ENCODE results near the gene KCNJ3. TPM values are rescaled to one million over a fixed set of nuclear protein-coding genes. Genes with fewer than 3 reads are reported as not detected.

KCNJ3 gene
- total and polyA plus RNA-seq, 4 donors, result 0.01 to 0.31 (median 0.05) TPM

- Histone ChIP-seq H3K36me3 (ENCODE audit: control insufficient read depth in 4 of 4, insufficient read depth in 4 of 4, low read length in 4 of 4) (no peaks in the 10 kb centered on the region), H3K4me3 (no peak overlapping the region), H3K9me3 (ENCODE audit: control insufficient read depth in 4 of 4, insufficient read depth in 3 of 4, low read length in 3 of 4) (no peaks in the 10 kb centered on the region), H3K4me1 (ENCODE audit: control insufficient read depth in 5 of 5, insufficient read depth in 5 of 5, low read length in 5 of 5) (no peaks in the 10 kb centered on the region), H3K27ac (ENCODE audit: low read depth in 1 of 2, low read length in 1 of 2) (no peak overlapping the region), H3K9ac (ENCODE audit: insufficient read depth in 1 of 2, low read length in 2 of 2) (no peak overlapping the region), H3K27me3 (ENCODE audit: control insufficient read depth in 3 of 3, insufficient read depth in 3 of 3, low read length in 2 of 3) (no peaks in the 10 kb centered on the region)
- WGBS, 2 donors, result 93% methylated on average over 2 of the region's 2 CpGs
- DNase-seq (no peak), ATAC-seq (ENCODE audit: insufficient read depth, low FRiP score) (no peak)
- no peak for TF ChIP-seq CTCF (IDR thresholded peaks at IDR 0.05; ENCODE audit: control extremely low read depth, extremely low read depth)
Observed at GRCh38 chr2:154875999-154876398, 177.5 kb downstream of the KCNJ3 start.

GRCh38 chr2:154882725-154883124, 184.2 kb downstream of the KCNJ3 start:
- no peaks in the 10 kb centered on the region for H3K27me3 ChIP-seq (ENCODE audit: control insufficient read depth in 3 of 3, insufficient read depth in 3 of 3, low read length in 2 of 3)
- H3K4me3 ChIP-seq, result no peak overlapping the region
- H3K9ac ChIP-seq (ENCODE audit: insufficient read depth in 1 of 2, low read length in 2 of 2), result no peak overlapping the region
- H3K9me3 ChIP-seq (ENCODE audit: control insufficient read depth in 4 of 4, insufficient read depth in 3 of 4, low read length in 3 of 4), result peaks cover 0 to 12% (median 0%) of the 10 kb centered on the region in 4 donors
- no peak overlapping the region for H3K27ac ChIP-seq (ENCODE audit: low read depth in 1 of 2, low read length in 1 of 2)
- H3K4me1 ChIP-seq (ENCODE audit: control insufficient read depth in 5 of 5, insufficient read depth in 5 of 5, low read length in 5 of 5), result no peaks in the 10 kb centered on the region
- 86 to 91% methylated on average over 3 of the region's 3 CpGs for WGBS, 2 donors
- no peaks in the 10 kb centered on the region for H3K36me3 ChIP-seq (ENCODE audit: control insufficient read depth in 4 of 4, insufficient read depth in 4 of 4, low read length in 4 of 4)
- DNase-seq (no peak), ATAC-seq (ENCODE audit: insufficient read depth, low FRiP score) (no peak)
- TF ChIP-seq CTCF (IDR thresholded peaks at IDR 0.05; ENCODE audit: control extremely low read depth, extremely low read depth), result no peak

GRCh38 chr2:154886316-154886715, 187.8 kb downstream of the KCNJ3 start:
- WGBS, 2 donors, result 91 to 93% methylated on average over 5 of the region's 5 CpGs
- Histone ChIP-seq H3K27ac (ENCODE audit: low read depth in 1 of 2, low read length in 1 of 2) (no peak overlapping the region), H3K4me3 (no peak overlapping the region), H3K36me3 (ENCODE audit: control insufficient read depth in 4 of 4, insufficient read depth in 4 of 4, low read length in 4 of 4) (no peaks in the 10 kb centered on the region), H3K9ac (ENCODE audit: insufficient read depth in 1 of 2, low read length in 2 of 2) (no peak overlapping the region), H3K27me3 (ENCODE audit: control insufficient read depth in 3 of 3, insufficient read depth in 3 of 3, low read length in 2 of 3) (no peaks in the 10 kb centered on the region), H3K4me1 (ENCODE audit: control insufficient read depth in 5 of 5, insufficient read depth in 5 of 5, low read length in 5 of 5) (no peaks in the 10 kb centered on the region), H3K9me3 (ENCODE audit: control insufficient read depth in 4 of 4, insufficient read depth in 3 of 4, low read length in 3 of 4) (peaks cover 0 to 14% (median 0%) of the 10 kb centered on the region in 4 donors)
- TF ChIP-seq CTCF (IDR thresholded peaks at IDR 0.05; ENCODE audit: control extremely low read depth, extremely low read depth), result no peak
- no peak for DNase-seq
- ATAC-seq (ENCODE audit: insufficient read depth, low FRiP score), result no peak

GRCh38 chr2:154898269-154898668, 199.8 kb downstream of the KCNJ3 start:
- ATAC-seq (ENCODE audit: insufficient read depth, low FRiP score), result no peak
- no peaks in the 10 kb centered on the region for H3K4me1 ChIP-seq (ENCODE audit: control insufficient read depth in 5 of 5, insufficient read depth in 5 of 5, low read length in 5 of 5)
- no peak for TF ChIP-seq CTCF (IDR thresholded peaks at IDR 0.05; ENCODE audit: control extremely low read depth, extremely low read depth)
- H3K27ac ChIP-seq (ENCODE audit: low read depth in 1 of 2, low read length in 1 of 2), result no peak overlapping the region
- peaks cover 0 to 2% (median 0%) of the 10 kb centered on the region in 4 donors for H3K9me3 ChIP-seq (ENCODE audit: control insufficient read depth in 4 of 4, insufficient read depth in 3 of 4, low read length in 3 of 4)
- DNase-seq, result no peak
- 91 to 95% methylated on average over 1 of the region's 1 CpG for WGBS, 2 donors
- H3K4me3 ChIP-seq, result no peak overlapping the region
- H3K9ac ChIP-seq (ENCODE audit: insufficient read depth in 1 of 2, low read length in 2 of 2), result no peak overlapping the region
- H3K27me3 ChIP-seq (ENCODE audit: control insufficient read depth in 3 of 3, insufficient read depth in 3 of 3, low read length in 2 of 3), result no peaks in the 10 kb centered on the region
- H3K36me3 ChIP-seq (ENCODE audit: control insufficient read depth in 4 of 4, insufficient read depth in 4 of 4, low read length in 4 of 4), result no peaks in the 10 kb centered on the region

All from lung (tissue), 12 donors.